OCI-LY3 (cell line): ENCODE measurements around the gene ARL4D.

Experiments used
- EZH2phosphoT487 ChIP-seq: fragments of 200-600 bp; shearing (Covaris generic); IDR thresholded peaks from 2 replicates; pipeline ENCODE4 v1.6.1; 2018; ENCODE audit warnings: antibody characterized with exemption, mixed run types, low read depth
- TF ChIP-seq, protein P1 (sequence below): fragments of 200-600, 300-600 bp; sonication (generic); IDR thresholded peaks from 2 replicates; pipeline ENCODE4 v1.5.1; 2014; ENCODE audit warnings: antibody characterized with exemption, low read length, low read depth

DNA sequence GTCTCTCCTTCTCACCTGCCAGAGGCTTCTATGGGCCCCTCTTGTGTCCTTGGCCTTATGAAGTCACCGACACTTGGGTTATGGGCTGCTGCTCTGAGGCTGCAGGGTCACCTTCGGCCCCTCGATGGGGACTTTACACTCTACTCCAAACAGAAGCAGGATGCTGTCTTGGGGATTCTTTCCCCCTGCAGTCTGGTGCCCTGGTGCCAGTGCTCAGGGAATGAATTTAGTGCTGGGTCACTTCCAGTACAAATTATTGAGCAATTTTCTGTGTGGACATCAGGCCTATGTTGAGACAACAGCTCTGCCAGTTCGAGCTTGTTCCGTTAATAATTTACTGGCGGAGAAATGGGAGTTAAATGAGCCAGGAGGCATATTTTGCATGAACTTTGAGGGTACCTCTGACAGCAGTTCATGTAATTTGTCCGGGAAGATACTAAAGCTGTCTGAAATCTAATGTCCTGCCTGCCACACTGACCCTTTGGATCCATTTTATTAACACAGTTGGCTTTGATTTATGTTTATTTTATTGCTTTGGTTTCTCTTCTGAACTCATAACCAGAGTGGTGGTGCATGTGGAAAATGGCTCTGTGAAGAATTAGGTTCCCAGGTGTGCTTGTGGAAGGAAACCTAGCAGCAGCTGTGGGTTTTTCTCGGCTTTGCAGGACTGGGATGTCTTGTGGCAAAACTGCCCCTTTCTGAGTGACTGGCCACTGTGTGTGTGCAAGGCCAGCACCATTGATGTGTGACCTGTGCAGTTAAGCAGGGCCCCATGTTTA lies 50.9 kb downstream of the ARL4D start:
- TF ChIP-seq EZH2phosphoT487: no peak
- TF ChIP-seq, protein P1, sequence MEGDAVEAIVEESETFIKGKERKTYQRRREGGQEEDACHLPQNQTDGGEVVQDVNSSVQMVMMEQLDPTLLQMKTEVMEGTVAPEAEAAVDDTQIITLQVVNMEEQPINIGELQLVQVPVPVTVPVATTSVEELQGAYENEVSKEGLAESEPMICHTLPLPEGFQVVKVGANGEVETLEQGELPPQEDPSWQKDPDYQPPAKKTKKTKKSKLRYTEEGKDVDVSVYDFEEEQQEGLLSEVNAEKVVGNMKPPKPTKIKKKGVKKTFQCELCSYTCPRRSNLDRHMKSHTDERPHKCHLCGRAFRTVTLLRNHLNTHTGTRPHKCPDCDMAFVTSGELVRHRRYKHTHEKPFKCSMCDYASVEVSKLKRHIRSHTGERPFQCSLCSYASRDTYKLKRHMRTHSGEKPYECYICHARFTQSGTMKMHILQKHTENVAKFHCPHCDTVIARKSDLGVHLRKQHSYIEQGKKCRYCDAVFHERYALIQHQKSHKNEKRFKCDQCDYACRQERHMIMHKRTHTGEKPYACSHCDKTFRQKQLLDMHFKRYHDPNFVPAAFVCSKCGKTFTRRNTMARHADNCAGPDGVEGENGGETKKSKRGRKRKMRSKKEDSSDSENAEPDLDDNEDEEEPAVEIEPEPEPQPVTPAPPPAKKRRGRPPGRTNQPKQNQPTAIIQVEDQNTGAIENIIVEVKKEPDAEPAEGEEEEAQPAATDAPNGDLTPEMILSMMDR: no peak
